ENCODE measurements around the gene GPC3.

DNA sequence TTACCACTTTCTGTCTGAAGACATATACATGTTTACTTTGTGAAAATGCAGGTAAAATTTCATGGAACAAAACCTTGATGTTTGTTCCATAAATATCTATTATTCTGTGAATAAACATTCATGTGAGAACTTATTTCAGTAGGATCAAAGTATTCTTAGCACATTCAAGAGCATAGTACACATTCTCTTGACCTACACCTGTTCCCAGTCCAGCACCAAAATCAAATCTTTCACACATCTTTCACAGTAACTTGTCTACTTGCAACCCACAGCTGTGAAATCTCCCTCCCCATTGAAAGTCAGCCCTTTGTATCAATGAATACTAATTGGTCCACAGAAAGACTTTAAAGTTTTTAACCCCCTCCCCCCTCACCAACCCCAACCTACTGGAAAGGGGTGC lies 283.2 kb downstream of the GPC3 start:
- TF ChIP-seq FOXM1 (IDR thresholded peaks at IDR 0.05; ENCODE audit: low read depth) = no peak
- no peak for TF ChIP-seq POLR2AphosphoS5 (IDR thresholded peaks at IDR 0.05; ENCODE audit: low read depth, low read length)
- TF ChIP-seq, protein P1, sequence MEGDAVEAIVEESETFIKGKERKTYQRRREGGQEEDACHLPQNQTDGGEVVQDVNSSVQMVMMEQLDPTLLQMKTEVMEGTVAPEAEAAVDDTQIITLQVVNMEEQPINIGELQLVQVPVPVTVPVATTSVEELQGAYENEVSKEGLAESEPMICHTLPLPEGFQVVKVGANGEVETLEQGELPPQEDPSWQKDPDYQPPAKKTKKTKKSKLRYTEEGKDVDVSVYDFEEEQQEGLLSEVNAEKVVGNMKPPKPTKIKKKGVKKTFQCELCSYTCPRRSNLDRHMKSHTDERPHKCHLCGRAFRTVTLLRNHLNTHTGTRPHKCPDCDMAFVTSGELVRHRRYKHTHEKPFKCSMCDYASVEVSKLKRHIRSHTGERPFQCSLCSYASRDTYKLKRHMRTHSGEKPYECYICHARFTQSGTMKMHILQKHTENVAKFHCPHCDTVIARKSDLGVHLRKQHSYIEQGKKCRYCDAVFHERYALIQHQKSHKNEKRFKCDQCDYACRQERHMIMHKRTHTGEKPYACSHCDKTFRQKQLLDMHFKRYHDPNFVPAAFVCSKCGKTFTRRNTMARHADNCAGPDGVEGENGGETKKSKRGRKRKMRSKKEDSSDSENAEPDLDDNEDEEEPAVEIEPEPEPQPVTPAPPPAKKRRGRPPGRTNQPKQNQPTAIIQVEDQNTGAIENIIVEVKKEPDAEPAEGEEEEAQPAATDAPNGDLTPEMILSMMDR (IDR thresholded peaks at IDR 0.05) = no peak
- no peak for TF ChIP-seq MEF2A (IDR thresholded peaks at IDR 0.05; ENCODE audit: borderline replicate concordance, low read depth)
- no peak for TF ChIP-seq EP300 (IDR thresholded peaks at IDR 0.05; ENCODE audit: borderline replicate concordance in 1 of 2, low read depth in 1 of 2, low read length in 1 of 2)
- TF ChIP-seq GABPA (IDR thresholded peaks at IDR 0.05; ENCODE audit: low read depth) = no peak
- no peak for TF ChIP-seq SMC3 (IDR thresholded peaks at IDR 0.05; ENCODE audit: low read depth, low read length)
- TF ChIP-seq, protein P2, sequence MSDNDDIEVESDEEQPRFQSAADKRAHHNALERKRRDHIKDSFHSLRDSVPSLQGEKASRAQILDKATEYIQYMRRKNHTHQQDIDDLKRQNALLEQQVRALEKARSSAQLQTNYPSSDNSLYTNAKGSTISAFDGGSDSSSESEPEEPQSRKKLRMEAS (IDR thresholded peaks at IDR 0.05; ENCODE audit: low read depth) = no peak
- no peak for TF ChIP-seq NFIC (IDR thresholded peaks at IDR 0.05; ENCODE audit: borderline replicate concordance)

All from SK-N-SH (cell line).